ENCODE data around the gene PPP1R9A.

The PPP1R9A gene

GRCh38 chr7:95088536-95089215, 181.3 kb downstream of the PPP1R9A start:
- DNase-seq (ENCODE audit: low read depth), result no peak
- no peak for TF ChIP-seq CTCF (IDR thresholded peaks at IDR 0.05; ENCODE audit: control insufficient read depth, extremely low read depth, insufficient read depth)

GRCh38 chr7:95089414-95090315, 182.3 kb downstream of the PPP1R9A start:
- H3K4me3 ChIP-seq (ENCODE audit: low read depth, low read length), result no peak overlapping the region
- no peak for DNase-seq (ENCODE audit: low read depth)
- TF ChIP-seq CTCF (IDR thresholded peaks at IDR 0.05; ENCODE audit: control insufficient read depth, extremely low read depth, insufficient read depth), result no peak

More at GRCh38 chr7:95088536-95089215, 181.3 kb downstream of the PPP1R9A start:
- no peak overlapping the region for H3K4me3 ChIP-seq (ENCODE audit: low read depth, low read length)

- no peak for DNase-seq (ENCODE audit: low read depth)
- TF ChIP-seq CTCF (IDR thresholded peaks at IDR 0.05; ENCODE audit: control insufficient read depth, extremely low read depth, insufficient read depth), result no peak
- H3K4me3 ChIP-seq (ENCODE audit: low read depth, low read length), result no peak overlapping the region
Observed at GRCh38 chr7:95092324-95092723, 184.9 kb downstream of the PPP1R9A start.

- H3K4me3 ChIP-seq (ENCODE audit: low read depth, low read length), result no peak overlapping the region
- no peak for DNase-seq (ENCODE audit: low read depth)
- no peak for TF ChIP-seq CTCF (IDR thresholded peaks at IDR 0.05; ENCODE audit: control insufficient read depth, extremely low read depth, insufficient read depth)
Observed at GRCh38 chr7:95095259-95095965, 188.0 kb downstream of the PPP1R9A start.

- no peak for DNase-seq (ENCODE audit: low read depth)
- no peak overlapping the region for H3K4me3 ChIP-seq (ENCODE audit: low read depth, low read length)
- no peak for TF ChIP-seq CTCF (IDR thresholded peaks at IDR 0.05; ENCODE audit: control insufficient read depth, extremely low read depth, insufficient read depth)
Observed at GRCh38 chr7:95095966-95096540, 188.7 kb downstream of the PPP1R9A start.

GRCh38 chr7:95097291-95097690, 189.9 kb downstream of the PPP1R9A start:
- H3K4me3 ChIP-seq (ENCODE audit: low read depth, low read length), result no peak overlapping the region
- no peak for DNase-seq (ENCODE audit: low read depth)
- no peak for TF ChIP-seq CTCF (IDR thresholded peaks at IDR 0.05; ENCODE audit: control insufficient read depth, extremely low read depth, insufficient read depth)

All from LNCaP clone FGC (cell line).